Measurements from ENCODE around the gene ACBD7. TPM values are rescaled to one million over a fixed set of nuclear protein-coding genes. Genes with fewer than 3 reads are reported as not detected.

ACBD7 gene
- total RNA-seq, 1 donor from 2014 or later: not detected

Other genes with a start within 250 kb of the ACBD7 start
- 6.9 TPM for gene SUV39H2, start 209.9 kb downstream of the ACBD7 start, total RNA-seq
- gene DCLRE1C, start 134.7 kb downstream of the ACBD7 start, total RNA-seq: 13.5 TPM
- gene MEIG1, start 129.4 kb downstream of the ACBD7 start, total RNA-seq: not detected
- 4.9 TPM for gene OLAH, start 44.8 kb downstream of the ACBD7 start, total RNA-seq
- gene RPP38, start 8.6 kb upstream of the ACBD7 start, total RNA-seq: 14.2 TPM
- 15.2 TPM for gene NMT2, start 79.9 kb upstream of the ACBD7 start, total RNA-seq

Measured in vagina (tissue), 1 donor.